Stimulated activated CD4-positive, alpha-beta T cell treated with anti-CD3 and anti-CD28 coated beads, Interleukin-2, amount 100 ng/mL, for 24 hours (primary cell): ENCODE data around the gene UNC93A.
"Not testable (repeated sequence)": the region's sequence is repeated elsewhere in the genome, so short reads cannot be mapped to it uniquely, and the experiment has no call there.

Experiments
- DNase-seq, 2 donors: peaks; one replicate each; pipeline ENCODE4 v3.0.0-alpha.2; 2020

UNC93A gene

GRCh38 chr6:167345960-167346359 lies 54.8 kb downstream of the UNC93A start:
- no peak for DNase-seq

DNA sequence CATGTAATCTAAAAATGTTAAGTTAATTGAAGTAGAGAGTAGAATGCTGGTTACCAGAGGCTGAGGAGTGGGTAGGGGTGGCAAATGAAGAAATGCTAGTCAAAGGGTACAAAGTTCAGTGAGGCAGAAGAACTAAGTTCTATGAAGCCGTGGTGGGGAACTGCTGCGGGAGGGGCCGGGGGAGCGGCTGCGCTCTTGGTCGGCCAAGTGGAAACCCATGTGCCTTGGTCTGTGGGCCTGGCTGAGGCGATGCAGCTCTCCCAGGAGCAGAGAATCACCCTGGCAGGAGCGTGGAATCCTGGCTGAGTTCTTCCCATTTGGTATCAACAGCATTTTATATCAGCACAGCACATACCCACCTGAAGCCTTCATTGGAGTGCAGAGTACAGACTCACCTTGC lies 56.1 kb downstream of the UNC93A start:
- no peak for DNase-seq

- DNase-seq = no peak
These were observed 58.6 kb downstream of the UNC93A start for GRCh38 chr6:167349631-167350274.

GRCh38 chr6:167350275-167350696 lies 59.2 kb downstream of the UNC93A start:
- peak; percentile 15 to 18 for DNase-seq

GRCh38 chr6:167350731-167351655 lies 59.9 kb downstream of the UNC93A start:
- DNase-seq = peak; percentile 89 to 92

GRCh38 chr6:167351656-167352345 lies 60.7 kb downstream of the UNC93A start:
- no peak for DNase-seq

- DNase-seq = no peak
These were observed 65.8 kb downstream of the UNC93A start for GRCh38 chr6:167356874-167357273.

- DNase-seq = not testable (repeated sequence)
These were observed 67.3 kb downstream of the UNC93A start for GRCh38 chr6:167358394-167358793.

DNA sequence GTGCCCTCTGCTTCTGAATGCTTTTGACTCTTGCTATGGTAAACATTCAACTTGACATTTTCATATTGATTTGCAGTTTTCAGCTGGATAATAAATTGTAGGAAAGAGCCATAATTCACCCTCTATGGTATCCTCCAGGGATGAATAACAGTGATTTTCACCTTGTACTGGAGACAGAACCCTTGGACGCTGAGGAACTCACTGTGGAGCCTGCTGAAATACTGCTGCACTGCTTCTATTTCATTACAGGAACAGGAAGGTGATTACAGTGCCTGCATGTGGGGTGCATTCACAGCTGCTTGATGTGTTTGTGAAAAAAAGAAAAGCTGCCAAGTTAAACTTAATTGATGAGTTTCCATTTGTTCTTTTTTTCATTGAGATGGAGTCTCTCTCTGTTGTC lies 70.1 kb downstream of the UNC93A start:
- not testable (repeated sequence) for DNase-seq
